Activated CD8-positive, alpha-beta memory T cell treated with anti-CD3 and anti-CD28 coated beads for 24 hours (primary cell): ENCODE measurements around the gene RER1.

Experiments used
- DNase-seq: peaks from one replicate; pipeline ENCODE4 v3.0.0-alpha.2; 2020

RER1 gene

GRCh38 chr1:2376931-2377672 lies 14.5 kb upstream of the RER1 start:
- DNase-seq = no peak

- no peak for DNase-seq
Observed at GRCh38 chr1:2377751-2378440, 13.7 kb upstream of the RER1 start.

GRCh38 chr1:2378441-2378851 lies 13.2 kb upstream of the RER1 start:
- no peak for DNase-seq

GRCh38 chr1:2378956-2379732 lies 12.5 kb upstream of the RER1 start:
- DNase-seq = no peak

- no peak for DNase-seq
Observed at GRCh38 chr1:2379733-2380404, 11.8 kb upstream of the RER1 start.

- no peak for DNase-seq
Observed at GRCh38 chr1:2380816-2381591, 10.6 kb upstream of the RER1 start.

- peak; percentile 91 for DNase-seq
Observed at GRCh38 chr1:2381741-2382620, 9.7 kb upstream of the RER1 start.

- DNase-seq = no peak
Observed at GRCh38 chr1:2382621-2383361, 8.8 kb upstream of the RER1 start.

- DNase-seq = no peak
Observed at GRCh38 chr1:2383576-2383975, 8.1 kb upstream of the RER1 start.

- no peak for DNase-seq
Observed at GRCh38 chr1:2384130-2384860, 7.3 kb upstream of the RER1 start.

GRCh38 chr1:2384941-2385481 lies 6.6 kb upstream of the RER1 start:
- DNase-seq = no peak

- DNase-seq = no peak
Observed at GRCh38 chr1:2385606-2386280, 5.9 kb upstream of the RER1 start.

- DNase-seq = no peak
Observed at GRCh38 chr1:2386636-2387611, 4.7 kb upstream of the RER1 start.

- no peak for DNase-seq
Observed at GRCh38 chr1:2388004-2388913, 3.4 kb upstream of the RER1 start.

GRCh38 chr1:2389644-2390043 lies 2.0 kb upstream of the RER1 start:
- DNase-seq = no peak

- DNase-seq = no peak
Observed at GRCh38 chr1:2391931-2392509, 379 bp downstream of the RER1 start.
